Measurements from ENCODE around the gene NDUFB7. TPM values are rescaled to one million over a fixed set of nuclear protein-coding genes. Genes with fewer than 3 reads are reported as not detected.

Gene NDUFB7
- total RNA-seq, 1 experiment from 2014 or later = 155 TPM

DNA sequence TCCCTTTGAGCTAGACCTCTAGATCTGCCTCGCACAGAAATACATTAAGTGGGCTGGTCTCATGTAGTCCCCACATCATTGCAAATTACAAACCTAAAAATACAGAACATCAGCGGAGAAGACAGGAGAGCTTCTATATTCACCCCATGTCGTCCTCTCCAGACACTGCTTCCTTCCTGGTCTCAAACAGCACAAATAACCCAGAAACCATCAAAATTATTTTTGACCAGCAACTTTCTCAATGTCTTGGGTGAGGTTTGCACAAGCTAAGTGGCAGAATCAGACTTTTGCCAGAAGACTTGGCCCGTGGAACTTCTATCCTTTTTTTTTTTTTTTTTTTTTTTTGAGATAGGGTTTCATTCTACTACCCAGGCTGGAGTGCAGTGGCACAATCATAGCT, 39.2 kb upstream of the NDUFB7 start:
- Histone ChIP-seq H3K79me2 (ENCODE audit: insufficient read depth, low read length) (no peaks in the 10 kb centered on the region), H4K8ac (replicated peaks; ENCODE audit: insufficient read length, low read depth, low read length) (no peak overlapping the region), H2BK20ac (ENCODE audit: low read depth, low read length, poor library complexity, severe bottlenecking) (no peak overlapping the region), H3T11ph (ENCODE audit: low read length) (no peak overlapping the region), H4K20me1 (ENCODE audit: control insufficient read depth, insufficient read depth, insufficient read length) (no peaks in the 10 kb centered on the region), H2BK120ac (ENCODE audit: low read depth, low read length, poor library complexity, severe bottlenecking) (no peak overlapping the region), H2AFZ (ENCODE audit: low read length) (no peak overlapping the region), H3K79me1 (ENCODE audit: insufficient read depth, low read depth, low read length, poor library complexity, severe bottlenecking) (no peaks in the 10 kb centered on the region), H2BK5ac (ENCODE audit: insufficient read length, low read length) (no peak overlapping the region), H4K5ac (ENCODE audit: insufficient read length, low read depth, low read length) (no peak overlapping the region), H3K14ac (ENCODE audit: insufficient read depth, low read length) (no peak overlapping the region), H3K4me2 (ENCODE audit: insufficient read depth, insufficient read length, low read length) (no peak overlapping the region), H4K91ac (ENCODE audit: insufficient read length, low read depth, low read length) (no peak overlapping the region), H2BK15ac (ENCODE audit: low read depth, low read length) (no peak overlapping the region), H3K23me2 (ENCODE audit: insufficient read length, low read depth, low read length, poor library complexity, severe bottlenecking) (no peaks in the 10 kb centered on the region), H2BK12ac (ENCODE audit: insufficient read length, low read depth, low read length) (no peak overlapping the region), H3K56ac (ENCODE audit: insufficient read length, low read depth, low read length) (no peak overlapping the region), H3K27me3 (ENCODE audit: insufficient read depth, low read length) (no peaks in the 10 kb centered on the region), H3K27ac (ENCODE audit: insufficient read length, low read depth, low read length) (no peak overlapping the region), H3K23ac (ENCODE audit: insufficient read length, low read depth, low read length) (no peak overlapping the region), H3K18ac (ENCODE audit: insufficient read length, low read depth, low read length) (no peak overlapping the region), H3K9ac (ENCODE audit: extremely low read depth, insufficient read length, low read length) (no peak overlapping the region), H2AK5ac (ENCODE audit: insufficient read length, low read length) (no peak overlapping the region), H3K9me3 (ENCODE audit: control insufficient read depth, low read depth, low read length) (no peaks in the 10 kb centered on the region), H3K4me1 (ENCODE audit: insufficient read depth, low read length) (no peaks in the 10 kb centered on the region), H3K4ac (ENCODE audit: low read depth, low read length) (no peak overlapping the region)
- DNase-seq = no peak
- H3K4me3 Mint-ChIP-seq = no peak overlapping the region
- no CpG with 5 or more reads among the region's 4 CpGs for WGBS (ENCODE audit: extremely low coverage, insufficient read length, low lambda C conversion rate)
- H3K27me3 Mint-ChIP-seq (ENCODE audit: low read depth) = peaks cover 4% of the 10 kb centered on the region
- H3K4me1 Mint-ChIP-seq = no peaks in the 10 kb centered on the region
- TF ChIP-seq, protein P1, sequence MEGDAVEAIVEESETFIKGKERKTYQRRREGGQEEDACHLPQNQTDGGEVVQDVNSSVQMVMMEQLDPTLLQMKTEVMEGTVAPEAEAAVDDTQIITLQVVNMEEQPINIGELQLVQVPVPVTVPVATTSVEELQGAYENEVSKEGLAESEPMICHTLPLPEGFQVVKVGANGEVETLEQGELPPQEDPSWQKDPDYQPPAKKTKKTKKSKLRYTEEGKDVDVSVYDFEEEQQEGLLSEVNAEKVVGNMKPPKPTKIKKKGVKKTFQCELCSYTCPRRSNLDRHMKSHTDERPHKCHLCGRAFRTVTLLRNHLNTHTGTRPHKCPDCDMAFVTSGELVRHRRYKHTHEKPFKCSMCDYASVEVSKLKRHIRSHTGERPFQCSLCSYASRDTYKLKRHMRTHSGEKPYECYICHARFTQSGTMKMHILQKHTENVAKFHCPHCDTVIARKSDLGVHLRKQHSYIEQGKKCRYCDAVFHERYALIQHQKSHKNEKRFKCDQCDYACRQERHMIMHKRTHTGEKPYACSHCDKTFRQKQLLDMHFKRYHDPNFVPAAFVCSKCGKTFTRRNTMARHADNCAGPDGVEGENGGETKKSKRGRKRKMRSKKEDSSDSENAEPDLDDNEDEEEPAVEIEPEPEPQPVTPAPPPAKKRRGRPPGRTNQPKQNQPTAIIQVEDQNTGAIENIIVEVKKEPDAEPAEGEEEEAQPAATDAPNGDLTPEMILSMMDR (conservative IDR thresholded peaks at IDR 0.05) = no peak
- H3K9me3 Mint-ChIP-seq = peaks cover 23 to 92% of the 10 kb centered on the region in 2 experiments
- H3K36me3 Mint-ChIP-seq (ENCODE audit: insufficient read depth in 1 of 3, low read depth in 3 of 3) = peaks cover under 1 to 25% (median 9%) of the 10 kb centered on the region in 3 experiments; a peak in 6 of 7 replicates
- H3K27ac Mint-ChIP-seq = no peak overlapping the region
